ENCODE measurements around the gene ANKFY1.

Gene ANKFY1

GRCh38 chr17:4220655-4221054 lies 43.1 kb downstream of the ANKFY1 start:
- H3K27me3 ChIP-seq (ENCODE audit: insufficient read depth, low read depth, severe bottlenecking) = no peaks in the 10 kb centered on the region
- H3K27ac ChIP-seq = no peak overlapping the region
- TF ChIP-seq, protein P1, sequence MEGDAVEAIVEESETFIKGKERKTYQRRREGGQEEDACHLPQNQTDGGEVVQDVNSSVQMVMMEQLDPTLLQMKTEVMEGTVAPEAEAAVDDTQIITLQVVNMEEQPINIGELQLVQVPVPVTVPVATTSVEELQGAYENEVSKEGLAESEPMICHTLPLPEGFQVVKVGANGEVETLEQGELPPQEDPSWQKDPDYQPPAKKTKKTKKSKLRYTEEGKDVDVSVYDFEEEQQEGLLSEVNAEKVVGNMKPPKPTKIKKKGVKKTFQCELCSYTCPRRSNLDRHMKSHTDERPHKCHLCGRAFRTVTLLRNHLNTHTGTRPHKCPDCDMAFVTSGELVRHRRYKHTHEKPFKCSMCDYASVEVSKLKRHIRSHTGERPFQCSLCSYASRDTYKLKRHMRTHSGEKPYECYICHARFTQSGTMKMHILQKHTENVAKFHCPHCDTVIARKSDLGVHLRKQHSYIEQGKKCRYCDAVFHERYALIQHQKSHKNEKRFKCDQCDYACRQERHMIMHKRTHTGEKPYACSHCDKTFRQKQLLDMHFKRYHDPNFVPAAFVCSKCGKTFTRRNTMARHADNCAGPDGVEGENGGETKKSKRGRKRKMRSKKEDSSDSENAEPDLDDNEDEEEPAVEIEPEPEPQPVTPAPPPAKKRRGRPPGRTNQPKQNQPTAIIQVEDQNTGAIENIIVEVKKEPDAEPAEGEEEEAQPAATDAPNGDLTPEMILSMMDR (IDR thresholded peaks at IDR 0.05; ENCODE audit: low read depth, low read length) = no peak
- peaks cover 26% of the 10 kb centered on the region for H3K36me3 ChIP-seq
- H3K9me3 ChIP-seq (ENCODE audit: severe bottlenecking) = no peaks in the 10 kb centered on the region
- H3K4me3 ChIP-seq (ENCODE audit: low read depth, low read length) = no peak overlapping the region
- no peak for DNase-seq

GRCh38 chr17:4219241-4219640 lies 44.5 kb downstream of the ANKFY1 start:
- H3K36me3 ChIP-seq = peaks cover 31% of the 10 kb centered on the region
- H3K9me3 ChIP-seq (ENCODE audit: severe bottlenecking) = no peaks in the 10 kb centered on the region
- no peaks in the 10 kb centered on the region for H3K27me3 ChIP-seq (ENCODE audit: insufficient read depth, low read depth, severe bottlenecking)
- no peak overlapping the region for H3K27ac ChIP-seq
- H3K4me3 ChIP-seq (ENCODE audit: low read depth, low read length) = no peak overlapping the region
- DNase-seq = no peak
- TF ChIP-seq, protein P1 (IDR thresholded peaks at IDR 0.05; ENCODE audit: low read depth, low read length) = no peak

- no peak overlapping the region for H3K27ac ChIP-seq
- H3K9me3 ChIP-seq (ENCODE audit: severe bottlenecking) = no peaks in the 10 kb centered on the region
- no peak for DNase-seq
- no peaks in the 10 kb centered on the region for H3K27me3 ChIP-seq (ENCODE audit: insufficient read depth, low read depth, severe bottlenecking)
- no peak overlapping the region for H3K4me3 ChIP-seq (ENCODE audit: low read depth, low read length)
- peaks cover 18% of the 10 kb centered on the region for H3K36me3 ChIP-seq
- TF ChIP-seq, protein P1 (IDR thresholded peaks at IDR 0.05; ENCODE audit: low read depth, low read length) = no peak
These were observed 47.8 kb downstream of the ANKFY1 start for GRCh38 chr17:4215882-4216570.

DNA sequence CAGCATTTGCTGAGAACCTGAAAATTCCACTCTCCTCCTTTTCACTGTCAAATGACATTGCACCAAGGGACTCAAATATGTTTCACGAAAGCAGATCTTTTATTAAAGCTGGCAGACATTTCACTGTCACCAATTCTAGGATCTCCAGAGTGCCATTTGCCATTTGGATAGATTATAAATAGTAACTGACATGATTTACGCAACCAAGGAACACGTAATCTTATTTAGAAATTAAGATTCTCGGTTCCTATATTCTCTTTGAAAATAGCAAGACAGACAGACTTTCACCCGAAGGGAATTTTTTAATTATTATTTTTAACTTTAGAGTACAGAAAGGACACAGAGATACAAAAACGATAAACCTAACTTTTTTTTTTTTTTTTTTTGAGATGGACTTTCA lies 49.6 kb downstream of the ANKFY1 start:
- DNase-seq = no peak
- H3K27me3 ChIP-seq (ENCODE audit: insufficient read depth, low read depth, severe bottlenecking) = no peaks in the 10 kb centered on the region
- H3K9me3 ChIP-seq (ENCODE audit: severe bottlenecking) = no peaks in the 10 kb centered on the region
- TF ChIP-seq, protein P1 (IDR thresholded peaks at IDR 0.05; ENCODE audit: low read depth, low read length) = no peak
- peaks cover 25% of the 10 kb centered on the region for H3K36me3 ChIP-seq
- no peak overlapping the region for H3K4me3 ChIP-seq (ENCODE audit: low read depth, low read length)
- no peak overlapping the region for H3K27ac ChIP-seq

DNA sequence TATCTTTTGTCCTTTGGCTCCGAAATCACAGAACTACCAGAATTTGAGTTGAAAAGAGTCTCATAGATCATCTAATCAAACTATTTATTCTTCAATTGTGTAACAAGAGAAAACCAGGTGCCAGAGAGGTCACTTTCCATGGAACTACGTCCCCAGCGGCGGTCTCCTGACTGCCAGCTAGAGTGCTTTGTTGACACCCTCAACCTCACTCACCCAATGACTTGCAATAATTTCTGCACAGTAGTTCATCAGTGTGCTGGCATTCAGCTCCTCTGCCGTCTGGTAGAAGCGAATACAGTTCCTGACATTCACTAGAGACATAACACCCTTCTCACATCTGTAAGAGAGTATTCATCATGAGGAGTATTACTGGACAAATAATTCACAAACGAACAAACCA lies 54.2 kb downstream of the ANKFY1 start:
- no peak overlapping the region for H3K27ac ChIP-seq
- H3K9me3 ChIP-seq (ENCODE audit: severe bottlenecking) = no peaks in the 10 kb centered on the region
- TF ChIP-seq, protein P1 (IDR thresholded peaks at IDR 0.05; ENCODE audit: low read depth, low read length) = no peak
- no peak for DNase-seq
- H3K27me3 ChIP-seq (ENCODE audit: insufficient read depth, low read depth, severe bottlenecking) = no peaks in the 10 kb centered on the region
- no peak overlapping the region for H3K4me3 ChIP-seq (ENCODE audit: low read depth, low read length)
- peaks cover 45% of the 10 kb centered on the region for H3K36me3 ChIP-seq

DNA sequence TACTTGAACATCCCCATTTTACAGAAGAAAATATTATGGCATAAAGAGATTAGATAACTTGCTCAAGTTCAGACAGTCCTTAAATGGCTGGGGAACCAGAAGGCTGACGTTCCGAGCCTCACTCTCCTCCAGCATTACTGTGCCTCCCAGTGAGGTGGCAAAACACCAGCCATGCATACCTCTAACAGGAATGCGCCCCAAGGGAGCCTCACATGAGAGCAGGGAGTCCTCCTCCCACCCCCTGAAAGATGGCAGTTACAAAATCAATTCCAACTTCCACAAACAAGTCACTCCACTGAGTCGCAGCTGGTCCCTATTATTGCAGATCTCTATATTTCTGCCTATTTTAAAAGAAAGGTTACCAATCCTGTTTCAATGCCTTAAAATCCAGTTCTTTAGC lies 55.5 kb downstream of the ANKFY1 start:
- DNase-seq = no peak
- Histone ChIP-seq H3K27ac (no peak overlapping the region), H3K27me3 (ENCODE audit: insufficient read depth, low read depth, severe bottlenecking) (no peaks in the 10 kb centered on the region)

More for the DNA sequence above, 55.5 kb downstream of the ANKFY1 start:
- Histone ChIP-seq H3K36me3 (peaks cover 50% of the 10 kb centered on the region), H3K9me3 (ENCODE audit: severe bottlenecking) (no peaks in the 10 kb centered on the region), H3K4me3 (ENCODE audit: low read depth, low read length) (no peak overlapping the region)
- TF ChIP-seq, protein P1 (IDR thresholded peaks at IDR 0.05; ENCODE audit: low read depth, low read length) = no peak
